Activated T-helper 1 cell treated with anti-CD3 and anti-CD28 coated beads, Interleukin-2, amount 50 U/mL, for 16 hours (primary cell): ENCODE results near the gene ERBIN.
"Not testable (repeated sequence)": the region's sequence is repeated elsewhere in the genome, so short reads cannot be mapped to it uniquely, and the experiment has no call there.

ENCODE experiments used
- DNase-seq, 2 donors: peaks; one replicate each; pipeline ENCODE4 v3.0.0-alpha.2; 2020; ENCODE audit warnings: low read depth in 1 of 2, low spot score in 1 of 2

Gene ERBIN

GRCh38 chr5:65915661-65916060, 10.7 kb upstream of the ERBIN start:
- DNase-seq: not testable (repeated sequence)

DNA sequence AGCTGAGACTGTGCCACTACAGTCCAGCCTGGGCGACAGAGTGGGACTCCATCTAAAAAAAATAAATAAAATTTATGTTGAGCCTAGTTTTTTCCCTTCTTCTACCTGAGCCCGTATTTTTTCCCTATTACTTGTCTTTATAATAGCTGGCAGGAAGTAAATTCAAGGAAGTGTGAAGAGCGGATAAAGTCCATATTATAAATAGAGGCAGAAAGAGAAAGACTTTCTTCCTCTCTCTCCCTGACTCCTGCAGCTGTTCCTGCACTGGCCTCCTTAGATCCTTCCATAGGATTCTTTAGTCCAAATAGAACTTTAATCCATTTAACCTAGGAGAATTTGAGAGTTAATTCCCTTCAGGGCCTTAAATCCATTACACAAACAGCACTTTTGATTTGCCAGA, 10.3 kb upstream of the ERBIN start:
- no peak for DNase-seq

GRCh38 chr5:65916636-65917035, 9.7 kb upstream of the ERBIN start:
- no peak for DNase-seq

GRCh38 chr5:65919773-65920172, 6.6 kb upstream of the ERBIN start:
- DNase-seq: no peak

- DNase-seq: no peak
Measured at GRCh38 chr5:65923339-65923738, 3.0 kb upstream of the ERBIN start.

- DNase-seq: no peak
Measured at GRCh38 chr5:65924366-65925043, 1.9 kb upstream of the ERBIN start.

DNA sequence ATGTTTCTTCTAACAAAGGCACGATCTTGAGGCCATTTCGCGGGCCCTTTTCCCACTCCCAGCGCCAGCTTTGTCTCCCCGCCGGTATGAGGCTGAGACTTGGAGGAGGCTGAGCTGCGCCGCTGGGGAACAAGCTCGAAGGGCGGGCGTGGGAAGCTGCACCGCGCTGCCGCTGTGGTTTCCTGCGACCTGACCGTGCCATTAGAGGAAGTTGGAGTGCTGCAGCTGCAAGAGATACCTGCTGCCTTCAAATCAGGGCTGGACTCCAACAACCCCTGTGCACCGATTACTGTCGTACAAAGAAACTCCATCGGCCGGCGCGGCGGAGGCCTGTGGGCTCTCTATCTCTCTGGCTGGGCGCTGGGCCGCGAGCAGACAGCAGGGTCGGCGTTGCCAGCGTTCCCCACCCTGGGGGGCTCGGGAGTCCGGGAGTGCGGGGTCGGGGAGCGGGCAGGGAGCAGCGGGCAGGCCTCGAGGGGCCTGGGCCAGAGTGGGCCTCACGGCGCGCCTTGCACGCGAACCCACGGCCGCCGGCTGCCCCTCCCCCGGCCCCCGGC, 1.3 kb upstream of the ERBIN start:
- DNase-seq: peak; percentile 49 to 54

DNA sequence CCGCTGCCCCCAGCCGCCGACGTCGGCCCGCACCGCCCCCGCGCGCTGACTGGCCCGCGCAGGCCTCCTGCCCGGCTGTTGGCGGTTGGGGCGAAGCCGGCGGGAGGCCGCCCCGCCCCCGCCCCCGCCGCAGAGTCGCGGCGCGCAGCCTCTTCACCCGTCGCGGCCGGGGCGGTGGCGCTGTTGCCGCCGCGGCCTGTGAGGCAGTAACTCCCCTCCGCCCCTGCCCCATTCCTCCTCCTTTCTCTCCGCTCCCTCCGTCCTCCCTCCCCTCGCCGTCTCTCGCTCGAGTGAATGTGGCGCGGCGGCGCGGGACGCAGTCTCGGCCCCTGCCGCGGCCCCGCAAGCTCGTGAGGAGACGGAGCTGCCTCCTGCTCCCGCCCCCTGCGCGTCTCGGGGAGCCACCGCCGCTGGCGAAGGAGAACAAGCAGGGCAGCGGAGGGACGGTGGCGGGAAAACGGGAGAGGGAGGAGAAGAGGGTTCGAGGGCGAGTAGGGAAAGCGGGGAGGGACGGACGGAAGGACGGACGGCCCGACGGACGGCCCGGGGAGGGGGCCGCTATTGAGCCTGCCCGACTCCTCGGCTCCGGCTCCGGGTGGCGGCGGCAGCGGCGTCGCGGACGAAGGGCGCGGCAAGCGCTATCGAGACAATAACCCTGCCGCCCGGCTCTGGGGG, 637 bp upstream of the ERBIN start:
- peak; percentile 50 to 72 for DNase-seq

GRCh38 chr5:65926893-65927292, 518 bp downstream of the ERBIN start:
- DNase-seq: no peak

GRCh38 chr5:65927503-65928321, 1.3 kb downstream of the ERBIN start:
- DNase-seq: no peak

DNA sequence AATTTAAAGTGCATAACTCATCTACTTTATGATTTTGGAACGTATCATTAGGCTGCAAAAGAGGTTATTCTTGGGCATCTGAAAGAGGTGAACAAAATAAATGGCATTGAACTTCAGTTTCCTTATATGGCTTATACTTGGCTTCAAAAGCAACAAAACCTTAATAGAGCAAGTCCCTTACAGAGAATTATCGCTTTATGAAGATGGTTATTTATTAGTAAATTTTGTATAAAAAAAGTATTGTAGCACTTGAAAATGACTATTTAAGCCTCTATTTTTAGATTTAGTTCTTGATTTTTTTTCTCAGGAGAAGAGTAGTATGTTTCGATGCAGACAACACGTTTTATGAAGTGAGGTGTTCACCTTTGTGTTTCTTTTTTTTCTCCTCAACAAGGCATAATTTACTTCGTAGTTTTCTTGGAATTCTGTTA, 2.0 kb downstream of the ERBIN start:
- no peak for DNase-seq

DNA sequence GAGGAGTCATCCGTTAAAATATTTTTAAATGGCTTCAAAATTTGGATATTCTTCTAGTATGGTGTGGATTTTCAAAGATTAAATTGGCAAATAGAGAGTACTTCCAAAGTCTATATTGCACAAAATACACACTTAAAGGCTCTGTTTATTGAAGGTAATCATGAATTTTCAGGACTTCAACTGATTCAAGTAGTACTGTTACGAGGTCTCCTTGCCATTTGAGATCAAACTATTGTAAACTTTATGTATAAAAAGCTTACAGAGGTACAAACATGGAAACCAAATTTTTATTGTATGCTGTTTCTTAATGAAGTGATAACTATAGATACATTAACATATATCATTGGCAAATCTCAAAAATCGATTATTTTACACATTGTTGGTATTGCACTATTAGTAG, 2.5 kb downstream of the ERBIN start:
- DNase-seq: no peak

DNA sequence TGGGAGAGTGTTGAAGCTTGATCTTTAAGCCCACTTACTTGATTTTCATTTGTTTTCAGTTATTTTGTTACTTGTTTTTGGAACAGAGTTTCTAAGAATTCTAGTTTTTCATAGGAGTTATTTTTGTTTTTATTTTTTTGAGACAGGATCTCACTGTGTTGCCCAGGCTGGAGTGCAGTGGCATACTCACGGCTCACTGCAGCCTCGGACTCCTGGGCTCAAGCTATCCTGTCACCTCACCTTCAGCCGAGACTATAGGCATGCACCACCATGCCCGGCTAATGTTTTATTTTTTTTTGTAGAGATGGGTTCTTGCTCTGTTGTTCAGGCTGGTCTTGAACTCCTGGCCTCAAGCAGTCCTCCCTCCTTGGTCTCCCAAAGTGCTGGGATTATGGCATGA, 6.3 kb downstream of the ERBIN start:
- DNase-seq: no peak

DNA sequence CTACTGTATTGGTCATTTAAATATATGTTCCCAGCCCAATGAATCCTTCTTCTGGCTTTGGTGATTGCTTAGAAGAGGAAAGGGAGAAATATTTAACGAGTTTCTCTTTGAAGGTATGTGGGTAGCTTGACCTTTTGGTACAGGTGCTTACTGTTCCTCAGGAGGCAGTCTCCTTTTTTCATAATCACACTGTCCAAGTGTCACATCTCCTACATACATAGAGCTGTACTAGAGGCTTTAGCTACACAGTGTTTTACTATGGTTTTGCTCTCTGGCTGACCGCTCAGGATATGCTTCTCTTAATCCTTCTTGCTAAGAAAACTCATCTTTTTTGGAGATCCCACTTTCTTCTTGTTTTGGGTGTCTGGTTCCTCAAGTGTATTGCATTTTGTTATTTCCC, 6.9 kb downstream of the ERBIN start:
- DNase-seq: no peak

GRCh38 chr5:65938256-65938655, 11.9 kb downstream of the ERBIN start:
- no peak for DNase-seq

DNA sequence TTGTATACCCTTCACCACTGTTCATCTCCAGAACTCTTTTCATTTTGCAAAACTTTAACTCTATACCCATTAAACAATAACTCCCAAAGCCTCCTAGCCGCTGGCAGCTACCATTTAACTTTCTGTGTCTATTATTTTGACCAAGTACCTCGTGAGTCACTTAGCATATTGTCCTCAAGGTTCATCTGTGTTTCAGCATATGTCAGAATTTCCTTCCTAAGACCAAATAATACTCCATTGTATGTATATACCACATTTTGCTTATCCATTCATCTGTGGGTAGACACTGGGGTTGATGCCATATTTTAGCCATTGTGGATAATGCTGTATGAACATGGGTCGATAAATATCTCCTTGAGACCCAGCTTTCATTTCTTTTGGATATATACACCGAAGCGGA, 17.4 kb downstream of the ERBIN start:
- no peak for DNase-seq

GRCh38 chr5:65946198-65946745, 19.9 kb downstream of the ERBIN start:
- DNase-seq: no peak

- DNase-seq: no peak
Measured at GRCh38 chr5:65948115-65948747, 21.9 kb downstream of the ERBIN start.

DNA sequence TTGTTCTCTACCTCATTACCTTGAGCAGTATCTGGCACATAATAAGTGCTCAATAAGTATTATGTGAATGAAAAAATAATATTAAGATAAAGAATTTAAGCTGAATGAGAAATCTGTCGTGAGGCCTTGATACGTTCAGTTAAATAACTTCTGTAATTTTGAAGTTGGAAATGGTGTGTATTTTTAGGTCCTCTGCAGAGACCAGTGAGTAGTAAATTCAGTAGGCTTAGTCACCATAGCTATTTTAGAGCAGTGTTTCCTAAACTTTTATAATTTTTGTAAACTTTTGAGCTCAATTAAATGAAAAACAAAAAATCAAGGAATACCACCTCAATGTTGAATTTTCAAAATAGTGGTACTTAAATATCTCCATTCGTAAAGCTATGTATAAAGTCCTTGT, 25.0 kb downstream of the ERBIN start:
- DNase-seq: no peak

- DNase-seq: no peak
Measured at GRCh38 chr5:65952259-65952658, 25.9 kb downstream of the ERBIN start.

DNA sequence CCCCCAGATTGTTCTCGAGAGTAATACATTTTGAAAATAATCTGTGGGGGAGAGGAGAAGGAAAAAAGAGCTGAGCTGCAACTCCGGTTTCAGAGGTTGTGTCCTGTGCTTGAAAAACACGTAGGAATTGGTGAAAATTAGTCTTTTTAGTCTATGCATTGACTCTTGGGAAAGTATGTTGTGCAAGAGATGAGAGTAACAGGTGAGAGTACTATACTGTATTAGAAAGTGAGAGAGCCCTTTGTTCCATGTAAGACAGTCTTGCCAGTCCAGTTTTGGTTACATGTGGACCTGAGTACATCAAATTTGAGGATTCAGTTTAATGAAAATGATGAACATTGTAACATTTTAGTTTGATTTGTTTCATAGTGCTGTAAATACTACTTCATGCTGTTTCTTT, 27.8 kb downstream of the ERBIN start:
- no peak for DNase-seq
